HG02763 (cell line): ENCODE measurements around the gene MT1X.

Source experiments
- ATAC-seq: cut with Tn5 transposase; IDR thresholded peaks from one replicate; pipeline ENCODE4 v1.9.1; 2021; ENCODE audit warnings: mild to moderate bottlenecking, moderate library complexity; ENCODE audit not compliant: unreplicated experiment

MT1X gene

DNA sequence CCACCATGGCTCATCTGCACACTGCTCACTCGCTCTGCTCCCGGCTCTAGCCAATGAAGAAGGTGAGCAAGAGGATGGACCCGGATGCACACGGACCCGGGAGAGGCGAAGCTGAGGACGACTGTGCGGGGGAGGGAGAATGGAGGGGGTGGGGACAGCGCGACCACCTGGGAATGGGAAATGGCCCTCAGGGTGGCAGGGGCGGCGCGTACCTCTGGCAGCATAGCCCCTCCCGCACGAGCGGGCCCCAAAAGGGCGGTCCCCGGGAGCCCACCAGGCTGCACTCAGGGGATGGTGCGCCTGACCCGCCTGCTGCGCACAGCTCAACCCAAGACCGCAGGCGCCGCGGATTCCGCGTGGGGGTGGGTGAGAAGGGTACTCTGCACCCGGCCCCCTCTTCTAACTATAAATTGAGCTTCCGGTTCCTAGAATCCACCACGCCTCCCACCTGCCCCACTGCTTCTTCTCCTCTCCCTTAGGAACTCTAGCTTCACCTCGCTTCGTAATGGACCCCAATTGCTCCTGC is 6.5 kb upstream of the MT1X start:
- ATAC-seq: no peak

GRCh38 chr16:56677474-56677873 is 4.8 kb upstream of the MT1X start:
- ATAC-seq: no peak

DNA sequence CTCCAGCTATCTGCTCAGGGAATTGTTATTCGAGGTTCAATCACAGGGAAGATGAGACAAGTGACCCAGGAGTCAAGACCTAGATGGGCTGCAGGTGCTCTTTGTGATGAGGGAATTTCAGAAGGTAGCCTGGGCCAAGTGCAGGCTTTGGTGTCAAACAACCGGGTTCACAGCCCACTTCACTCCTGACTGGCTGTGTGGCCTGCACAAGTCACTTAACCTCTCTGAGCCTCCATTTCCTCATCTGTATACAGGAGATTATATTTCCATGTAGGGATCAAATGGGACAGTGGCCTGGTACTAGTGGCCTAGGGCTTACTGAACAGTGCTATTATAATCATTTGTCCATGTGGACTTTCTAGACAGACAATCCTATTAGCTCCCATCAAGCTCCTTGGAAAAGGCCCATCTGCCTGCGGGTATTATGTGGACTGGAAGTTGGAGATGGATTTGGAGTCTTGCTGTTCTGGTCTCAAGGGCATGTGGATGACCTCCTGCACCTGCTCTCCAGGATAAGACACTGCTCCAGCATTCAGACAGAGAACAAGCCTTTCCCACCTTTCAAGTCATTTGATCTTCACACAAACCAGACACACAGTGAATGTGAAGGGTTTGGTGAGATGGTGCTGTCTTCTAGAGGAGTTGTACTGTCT is 3.1 kb upstream of the MT1X start:
- no peak for ATAC-seq

- ATAC-seq: no peak
Observed at GRCh38 chr16:56679818-56680217, 2.5 kb upstream of the MT1X start.

DNA sequence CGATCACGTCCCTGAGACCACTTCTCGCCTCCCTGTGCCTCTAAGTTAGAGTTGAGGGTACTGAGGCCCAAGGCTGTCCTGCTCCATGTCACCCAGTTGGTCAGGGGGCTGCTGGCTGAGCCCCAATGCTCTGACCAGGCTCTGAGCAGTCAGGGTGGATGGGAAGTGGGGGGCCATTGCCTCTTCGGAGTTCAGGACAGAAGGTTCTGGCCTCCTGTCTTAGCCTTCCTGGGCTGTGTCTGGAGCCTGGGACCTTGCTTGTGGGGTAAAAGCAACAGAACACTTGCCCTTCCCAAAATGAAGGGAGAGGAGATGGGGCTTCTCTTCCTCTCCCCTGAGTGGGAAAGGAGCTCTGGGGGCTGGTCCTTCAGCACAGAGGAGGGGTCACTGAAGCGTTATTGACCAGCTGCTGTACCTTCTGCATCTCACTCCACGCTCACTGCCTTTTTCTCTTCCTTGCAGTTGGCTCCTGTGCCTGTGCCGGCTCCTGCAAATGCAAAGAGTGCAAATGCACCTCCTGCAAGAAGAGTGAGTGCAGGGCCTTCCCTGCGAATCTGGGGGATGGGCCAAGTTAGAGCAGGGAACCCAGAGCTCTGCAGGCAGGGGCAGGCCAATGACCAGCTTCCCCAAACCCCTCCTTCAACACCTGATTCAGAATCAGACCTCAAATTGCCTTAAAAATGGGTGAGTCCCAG is 580 bp downstream of the MT1X start:
- no peak for ATAC-seq

- no peak for ATAC-seq
Observed at GRCh38 chr16:56683424-56684172, 1.3 kb downstream of the MT1X start.

- no peak for ATAC-seq
Observed at GRCh38 chr16:56684256-56684925, 2.1 kb downstream of the MT1X start.

GRCh38 chr16:56684926-56685590 is 2.8 kb downstream of the MT1X start:
- ATAC-seq: no peak

DNA sequence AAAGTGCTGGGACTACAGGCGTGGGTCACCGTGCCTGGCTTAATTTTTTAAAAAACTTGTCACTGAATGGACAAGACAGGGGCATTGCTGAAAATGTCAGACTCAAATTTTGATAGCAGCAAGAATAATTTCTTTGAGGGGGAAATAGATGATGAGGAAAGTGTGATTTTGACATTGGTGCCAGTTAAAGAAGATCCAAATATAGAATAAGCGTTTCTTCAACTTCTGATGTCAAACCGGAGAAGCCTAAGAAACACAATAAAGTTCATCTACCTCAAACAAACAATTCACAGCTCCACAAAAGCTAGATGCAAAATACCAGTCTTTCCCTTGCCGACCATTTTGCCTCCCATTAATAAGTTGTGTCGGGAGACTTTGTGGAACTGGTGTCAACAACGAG is 4.5 kb downstream of the MT1X start:
- ATAC-seq: no peak

DNA sequence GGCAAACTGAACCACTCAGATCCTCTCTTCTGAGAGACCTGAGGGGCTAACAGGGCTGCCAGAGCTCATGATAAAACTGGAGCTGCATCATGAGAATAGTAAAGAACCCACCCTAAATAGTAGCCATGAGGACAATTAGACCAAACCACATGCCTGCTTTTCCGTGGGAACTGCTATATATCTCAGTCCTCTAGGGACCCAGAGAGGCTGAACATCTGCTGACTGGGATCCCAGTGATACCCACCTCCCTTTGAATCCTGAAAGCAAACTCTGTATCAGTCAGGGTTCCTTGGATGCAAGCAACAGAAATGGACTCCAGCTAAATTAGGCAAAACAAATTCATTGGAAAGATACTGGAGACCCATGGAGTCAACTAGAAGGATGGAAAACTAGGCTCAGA is 6.5 kb downstream of the MT1X start:
- no peak for ATAC-seq

- no peak for ATAC-seq
Observed at GRCh38 chr16:56689171-56689570, 6.9 kb downstream of the MT1X start.

- no peak for ATAC-seq
Observed at GRCh38 chr16:56690420-56691122, 8.3 kb downstream of the MT1X start.

GRCh38 chr16:56691885-56692284 is 9.6 kb downstream of the MT1X start:
- no peak for ATAC-seq

- ATAC-seq: no peak
Observed at GRCh38 chr16:56695246-56695645, 13.0 kb downstream of the MT1X start.

DNA sequence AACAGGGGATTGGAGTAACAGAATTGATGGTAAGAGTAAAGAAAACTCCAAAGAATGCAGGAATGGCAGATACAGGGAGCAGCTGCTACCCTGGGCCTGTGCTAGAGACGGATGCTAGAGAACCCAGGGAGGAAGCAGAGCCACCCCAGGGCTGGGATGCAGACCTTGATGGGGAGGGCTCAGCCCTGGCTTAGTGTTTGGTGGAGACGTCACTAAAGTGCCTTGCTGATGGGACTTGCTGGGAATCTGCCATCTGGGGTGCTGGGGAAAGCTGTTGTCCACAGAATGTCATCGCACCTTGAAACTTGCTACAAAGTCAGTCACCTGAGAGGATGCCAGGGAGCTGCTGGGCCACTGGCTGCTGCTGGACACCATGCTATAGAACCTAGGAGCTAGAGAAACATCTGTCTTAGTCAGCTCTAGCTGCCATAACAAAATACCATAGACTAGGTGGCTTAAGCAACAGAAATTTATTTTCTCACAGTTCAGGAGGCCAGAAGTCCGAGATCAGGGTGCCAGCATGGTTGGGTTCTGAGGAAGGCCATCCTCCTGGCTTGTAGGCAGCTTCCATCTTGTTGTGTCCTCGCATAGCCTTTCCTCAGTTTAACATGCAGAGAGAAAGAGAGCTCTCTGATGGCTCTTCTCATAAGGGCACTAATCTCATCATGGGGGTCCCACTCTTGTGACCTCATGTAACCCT is 15.3 kb downstream of the MT1X start:
- ATAC-seq: no peak

- no peak for ATAC-seq
Observed at GRCh38 chr16:56700195-56700594, 17.9 kb downstream of the MT1X start.

DNA sequence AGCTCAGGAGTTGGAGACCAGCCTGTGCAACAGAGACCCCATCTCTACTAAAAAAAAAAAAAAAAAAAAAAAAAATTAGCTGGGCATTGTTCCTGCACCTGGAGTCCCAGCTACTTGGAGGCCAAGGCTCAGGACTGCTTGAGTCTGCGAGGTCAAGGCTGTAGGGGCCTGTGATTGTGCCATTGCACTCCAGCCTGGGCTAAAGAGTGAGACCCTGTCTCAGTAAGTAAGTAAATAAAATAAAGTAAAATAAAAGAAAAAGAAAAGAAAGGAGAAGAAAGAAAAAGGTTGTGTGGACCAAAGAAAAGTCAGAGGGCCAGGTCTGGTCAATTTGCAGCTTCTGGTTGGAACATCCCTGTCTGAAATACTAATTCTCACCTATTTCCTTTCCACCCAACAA is 18.4 kb downstream of the MT1X start:
- ATAC-seq: no peak

GRCh38 chr16:56701534-56701933 is 19.3 kb downstream of the MT1X start:
- ATAC-seq: no peak

DNA sequence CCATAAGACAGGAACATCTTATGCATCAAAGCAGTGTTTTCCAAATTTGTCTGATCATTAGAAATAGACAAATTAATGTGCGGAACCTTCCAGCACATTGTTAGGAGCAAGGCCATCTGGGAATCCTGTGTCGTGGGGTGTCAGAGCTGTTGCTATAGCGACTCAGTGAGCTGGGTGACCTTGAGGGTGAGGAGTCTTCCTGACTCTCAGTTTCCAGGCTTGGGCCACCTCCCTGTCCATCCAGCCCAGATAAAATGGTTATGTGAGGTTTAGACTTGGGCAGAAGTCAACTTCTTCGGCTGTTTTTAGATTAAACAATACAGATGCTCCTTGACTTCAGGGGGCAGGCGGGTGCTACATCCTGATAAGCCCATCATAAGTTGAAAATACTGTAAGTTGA is 20.6 kb downstream of the MT1X start:
- ATAC-seq: no peak
